ENCODE results near the gene NEGR1. TPM values are rescaled to one million over a fixed set of nuclear protein-coding genes. Genes with fewer than 3 reads are reported as not detected.

Gene NEGR1
- total RNA-seq, 1 donor from 2014 or later: 0.26 TPM

- no peaks in the 10 kb centered on the region for H3K36me3 ChIP-seq (ENCODE audit: control insufficient read depth, insufficient read depth, low read length)
- H3K27me3 ChIP-seq (ENCODE audit: control insufficient read depth, insufficient read depth, low read length): no peaks in the 10 kb centered on the region
- peak; percentile 55 for FAIRE-seq
- no peak overlapping the region for H3K4me3 ChIP-seq (ENCODE audit: low read depth, low read length)
- no peak for DNase-seq (ENCODE audit: low read depth)
- no peak for TF ChIP-seq CTCF (IDR thresholded peaks at IDR 0.05; ENCODE audit: insufficient read depth, low read length, severe bottlenecking)
Measured at GRCh38 chr1:72018562-72018961, 263.8 kb downstream of the NEGR1 start.

- no peak for TF ChIP-seq CTCF (IDR thresholded peaks at IDR 0.05; ENCODE audit: insufficient read depth, low read length, severe bottlenecking)
- no peak overlapping the region for H3K4me3 ChIP-seq (ENCODE audit: low read depth, low read length)
Measured at GRCh38 chr1:72015006-72015405, 267.3 kb downstream of the NEGR1 start.

GRCh38 chr1:72013161-72013560, 269.2 kb downstream of the NEGR1 start:
- DNase-seq (ENCODE audit: low read depth): no peak
- Histone ChIP-seq H3K36me3 (ENCODE audit: control insufficient read depth, insufficient read depth, low read length) (no peaks in the 10 kb centered on the region), H3K4me3 (ENCODE audit: low read depth, low read length) (no peak overlapping the region), H3K27me3 (ENCODE audit: control insufficient read depth, insufficient read depth, low read length) (no peaks in the 10 kb centered on the region)
- FAIRE-seq: no peak
- TF ChIP-seq CTCF (IDR thresholded peaks at IDR 0.05; ENCODE audit: insufficient read depth, low read length, severe bottlenecking): no peak

More at GRCh38 chr1:72015006-72015405, 267.3 kb downstream of the NEGR1 start:
- DNase-seq (ENCODE audit: low read depth): no peak
- no peaks in the 10 kb centered on the region for H3K27me3 ChIP-seq (ENCODE audit: control insufficient read depth, insufficient read depth, low read length)
- FAIRE-seq: no peak
- no peaks in the 10 kb centered on the region for H3K36me3 ChIP-seq (ENCODE audit: control insufficient read depth, insufficient read depth, low read length)

- Histone ChIP-seq H3K27me3 (ENCODE audit: control insufficient read depth, insufficient read depth, low read length) (no peaks in the 10 kb centered on the region), H3K4me3 (ENCODE audit: low read depth, low read length) (no peak overlapping the region), H3K36me3 (ENCODE audit: control insufficient read depth, insufficient read depth, low read length) (no peaks in the 10 kb centered on the region)
- DNase-seq (ENCODE audit: low read depth): no peak
- no peak for TF ChIP-seq CTCF (IDR thresholded peaks at IDR 0.05; ENCODE audit: insufficient read depth, low read length, severe bottlenecking)
- FAIRE-seq: no peak
Measured at GRCh38 chr1:72011721-72012120, 270.6 kb downstream of the NEGR1 start.

DNA sequence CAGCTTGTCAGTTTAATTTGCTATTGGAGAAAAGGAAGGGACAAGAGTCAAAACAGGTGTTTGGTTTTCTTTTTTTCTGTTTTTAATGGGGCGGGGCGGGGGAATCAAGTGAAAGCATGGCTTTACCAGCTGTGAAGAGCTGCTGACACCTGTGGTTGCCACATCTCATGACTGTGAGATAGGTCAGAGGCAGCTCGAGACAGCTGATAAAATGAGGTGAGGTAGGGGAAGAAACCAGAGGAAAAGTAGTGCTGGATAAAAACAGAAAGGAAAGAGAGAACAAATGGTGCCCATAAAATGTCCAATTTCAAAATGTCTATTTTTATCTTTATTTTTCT, 272.3 kb downstream of the NEGR1 start:
- Histone ChIP-seq H3K27me3 (ENCODE audit: control insufficient read depth, insufficient read depth, low read length) (no peaks in the 10 kb centered on the region), H3K36me3 (ENCODE audit: control insufficient read depth, insufficient read depth, low read length) (no peaks in the 10 kb centered on the region), H3K4me3 (ENCODE audit: low read depth, low read length) (no peak overlapping the region)
- no peak for FAIRE-seq
- TF ChIP-seq CTCF (IDR thresholded peaks at IDR 0.05; ENCODE audit: insufficient read depth, low read length, severe bottlenecking): no peak
- no peak for DNase-seq (ENCODE audit: low read depth)
